HG03025 (cell line): ENCODE data around the gene DCAF5.

Experiments
- ATAC-seq: cut with Tn5 transposase; IDR thresholded peaks from one replicate; pipeline ENCODE4 v1.9.1; 2021; ENCODE audit warnings: mild to moderate bottlenecking, moderate library complexity; ENCODE audit not compliant: unreplicated experiment, low FRiP score

Gene DCAF5

DNA sequence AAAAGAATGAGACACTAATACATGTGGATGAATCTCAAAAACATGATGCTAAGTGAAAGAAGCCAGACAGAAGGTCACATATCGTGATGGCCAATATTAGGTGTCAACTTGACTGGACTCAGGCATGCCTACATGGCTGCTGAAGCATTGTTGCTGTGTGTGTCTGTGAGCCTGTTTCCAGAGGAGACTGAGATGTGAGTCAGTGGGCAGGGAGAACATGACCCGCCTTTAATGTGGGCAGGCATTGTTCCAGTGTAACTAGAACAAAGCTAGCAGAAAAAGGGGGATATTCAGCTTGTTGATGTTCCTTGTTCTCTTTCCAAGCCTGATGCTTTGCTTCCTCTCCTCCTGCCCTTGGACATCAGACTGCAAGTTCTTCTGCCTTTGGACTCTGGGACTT, 47.6 kb downstream of the DCAF5 start:
- ATAC-seq, result no peak

GRCh38 chr14:69101331-69101826, 51.5 kb downstream of the DCAF5 start:
- ATAC-seq, result no peak

- no peak for ATAC-seq
Observed at GRCh38 chr14:69097974-69098373, 54.9 kb downstream of the DCAF5 start.

GRCh38 chr14:69096781-69097475, 56.0 kb downstream of the DCAF5 start:
- no peak for ATAC-seq

GRCh38 chr14:69096246-69096645, 56.7 kb downstream of the DCAF5 start:
- no peak for ATAC-seq

DNA sequence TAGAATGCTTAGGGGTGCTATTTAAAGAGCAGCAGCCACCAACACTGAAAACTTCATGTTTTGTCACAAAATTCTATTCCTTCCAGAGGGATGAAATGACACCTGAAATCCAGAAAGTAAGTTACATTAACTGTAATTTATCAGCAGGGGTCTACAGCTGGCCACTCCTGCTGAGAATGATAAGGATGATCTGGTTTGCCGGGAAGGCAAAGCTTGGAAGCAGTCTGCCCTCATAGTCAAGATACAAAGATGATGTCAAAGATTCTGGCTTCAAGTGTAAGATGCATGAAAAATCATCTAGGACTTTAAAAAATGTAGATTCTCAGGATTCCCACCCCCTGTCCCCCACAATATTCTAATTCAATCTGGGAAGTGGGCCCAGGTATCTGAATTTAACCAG, 58.4 kb downstream of the DCAF5 start:
- ATAC-seq, result no peak

DNA sequence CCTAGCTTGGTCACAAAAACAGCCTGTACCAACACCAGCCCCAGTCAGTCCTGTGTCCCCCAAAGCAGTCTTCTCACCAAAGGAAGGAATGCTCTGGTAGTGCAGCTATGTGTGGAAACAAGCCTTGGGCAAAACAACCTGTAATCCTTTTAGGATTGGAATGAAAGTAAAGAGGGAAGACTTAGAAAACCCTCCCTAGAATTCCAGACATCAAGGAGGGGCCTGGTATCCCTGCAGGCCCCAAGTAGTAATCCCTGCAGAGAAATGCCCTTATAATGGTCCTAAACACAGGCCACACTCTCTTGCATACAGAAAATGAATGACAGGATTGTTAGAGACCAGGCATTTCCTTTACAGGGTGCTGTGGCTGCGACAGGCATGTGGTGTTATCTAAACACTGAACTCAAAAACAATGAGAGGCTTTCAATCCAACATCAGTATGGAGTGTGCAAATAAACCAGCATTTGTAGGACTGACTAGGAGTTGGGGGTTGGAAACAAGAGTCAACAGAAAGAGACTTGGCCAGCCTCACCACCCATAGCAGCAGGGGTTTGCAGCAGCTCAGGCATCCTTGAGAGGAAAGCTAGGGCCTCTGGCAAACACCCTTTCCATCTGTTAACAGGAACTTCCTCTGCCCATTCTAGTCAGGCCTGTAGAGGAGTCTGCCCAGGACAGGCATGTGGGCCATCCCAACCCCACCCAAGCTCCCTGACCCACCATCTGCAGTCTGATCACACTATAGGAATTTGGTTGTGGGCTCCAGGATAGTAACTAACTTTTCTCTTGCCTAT, 59.1 kb downstream of the DCAF5 start:
- no peak for ATAC-seq

- ATAC-seq, result no peak
Observed at GRCh38 chr14:69092840-69093422, 60.0 kb downstream of the DCAF5 start.

- no peak for ATAC-seq
Observed at GRCh38 chr14:69091695-69092094, 61.2 kb downstream of the DCAF5 start.

DNA sequence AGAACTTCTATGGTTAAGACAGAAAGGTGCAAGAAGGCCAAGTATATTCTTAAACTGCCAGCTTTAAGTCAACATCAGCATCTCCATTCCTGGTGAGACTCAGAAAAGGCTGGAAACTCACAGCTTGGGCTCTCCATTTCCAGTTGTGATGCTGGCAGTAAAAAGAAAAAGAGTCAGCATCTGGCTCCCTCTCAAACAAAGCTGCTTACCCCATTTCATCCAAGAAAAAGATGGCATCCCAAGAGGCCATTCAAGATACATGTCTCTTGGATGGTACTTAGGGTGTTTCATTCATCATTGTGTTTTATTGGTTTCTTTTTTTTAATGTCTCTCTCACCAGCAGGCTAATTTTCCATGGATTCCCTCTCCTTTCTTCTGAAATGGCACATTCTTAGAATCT, 61.9 kb downstream of the DCAF5 start:
- no peak for ATAC-seq

DNA sequence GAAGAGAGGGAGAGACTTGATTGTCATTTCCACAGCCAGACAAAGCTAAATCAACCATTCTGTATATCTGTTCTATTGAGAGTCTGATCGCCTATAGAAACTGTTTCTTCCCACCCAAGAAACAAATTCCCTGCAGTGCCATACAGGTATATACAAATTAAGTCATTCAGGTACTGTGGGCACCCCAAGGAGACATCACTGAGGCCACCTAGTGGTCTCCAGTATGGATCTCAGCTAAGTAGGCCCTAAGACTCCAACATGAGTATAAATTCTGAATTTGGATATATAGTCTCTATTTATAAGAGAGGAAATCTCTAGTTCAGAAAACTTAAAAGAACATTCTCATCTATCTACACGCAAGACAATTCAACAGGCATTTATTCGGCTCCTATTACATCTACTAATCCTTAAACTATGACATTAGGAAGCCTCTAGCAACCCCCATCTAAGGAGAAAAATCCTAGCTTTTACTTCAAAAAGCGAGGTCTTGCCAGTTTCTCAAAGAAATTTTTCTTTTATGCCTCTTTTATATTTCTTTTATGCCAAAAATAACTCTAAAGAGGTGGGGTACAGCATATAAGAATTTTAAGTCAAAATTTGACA, 62.6 kb downstream of the DCAF5 start:
- no peak for ATAC-seq

DNA sequence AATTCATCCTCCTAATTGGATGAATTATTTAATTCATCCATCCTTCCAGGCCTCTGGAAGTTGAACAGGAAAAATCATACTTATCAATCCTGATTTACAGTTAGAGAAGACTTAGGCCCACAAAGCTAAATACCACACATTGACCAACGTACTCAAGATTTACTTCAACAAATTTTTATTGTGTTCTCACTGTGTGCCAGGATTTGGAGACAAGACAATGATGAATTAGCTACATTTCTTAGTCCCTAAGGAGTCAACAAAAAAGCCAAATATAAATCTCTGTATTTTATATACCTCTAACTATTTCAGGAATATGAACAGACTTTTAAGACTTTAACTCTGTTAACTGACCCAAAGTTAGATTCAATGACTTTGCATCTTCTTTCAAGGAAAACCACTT, 63.9 kb downstream of the DCAF5 start:
- no peak for ATAC-seq

GRCh38 chr14:69088586-69088985, 64.3 kb downstream of the DCAF5 start:
- ATAC-seq, result no peak

- ATAC-seq, result no peak
Observed at GRCh38 chr14:69087061-69087461, 65.9 kb downstream of the DCAF5 start.

DNA sequence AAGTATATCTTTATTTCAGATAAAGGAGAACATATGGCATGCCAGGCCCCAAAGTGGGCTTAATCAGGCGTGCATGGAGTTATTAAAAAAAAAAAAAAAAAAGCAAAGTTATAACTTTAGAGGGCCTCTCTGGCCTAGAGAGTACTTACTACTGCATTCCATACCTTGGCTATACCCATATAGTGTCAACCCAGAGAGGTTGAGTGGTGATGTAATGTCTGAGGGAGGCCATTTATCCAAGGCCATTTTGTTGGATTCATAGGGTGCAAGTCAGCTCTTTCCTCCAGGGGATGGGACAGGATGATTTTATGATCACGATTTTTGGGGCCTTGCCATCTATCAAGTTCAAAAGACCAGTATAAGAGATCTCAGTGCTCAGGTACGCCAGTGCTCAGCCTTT, 66.4 kb downstream of the DCAF5 start:
- no peak for ATAC-seq

GRCh38 chr14:69084023-69084422, 68.9 kb downstream of the DCAF5 start:
- no peak for ATAC-seq

GRCh38 chr14:69083181-69083580, 69.7 kb downstream of the DCAF5 start:
- ATAC-seq, result no peak

GRCh38 chr14:69081271-69081670, 71.6 kb downstream of the DCAF5 start:
- ATAC-seq, result no peak

GRCh38 chr14:69079747-69080146, 73.2 kb downstream of the DCAF5 start:
- no peak for ATAC-seq

DNA sequence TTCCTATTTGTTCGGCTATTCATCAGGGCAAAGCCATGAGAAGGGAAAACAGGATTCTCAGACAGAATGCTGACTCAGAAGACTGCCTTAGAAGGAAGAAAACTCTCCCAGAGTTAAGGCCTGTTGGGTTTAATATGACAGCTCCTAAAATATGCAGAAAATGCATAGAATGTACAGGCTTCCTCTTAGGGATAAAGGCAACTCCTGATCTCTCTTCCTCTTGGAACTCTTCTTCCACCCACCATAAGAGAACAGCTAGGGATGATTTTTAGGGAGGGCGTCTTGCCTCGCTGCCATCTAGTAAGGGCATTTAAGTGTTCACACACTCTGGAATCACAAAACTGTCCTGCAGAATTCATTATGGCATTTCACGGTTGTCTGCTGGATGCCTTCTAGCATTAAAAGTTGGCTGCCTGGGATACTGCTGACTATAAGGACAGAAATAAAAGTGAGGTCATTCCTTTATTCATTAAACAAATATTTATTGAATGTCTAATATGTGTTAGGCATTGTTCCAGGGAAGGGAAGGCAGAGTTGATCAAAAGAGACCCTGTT, 73.7 kb downstream of the DCAF5 start:
- no peak for ATAC-seq

GRCh38 chr14:69077841-69078240, 75.1 kb downstream of the DCAF5 start:
- no peak for ATAC-seq
